ENCODE results near the gene REC8.
A peak's percentile ranks its signal among the peaks of the same experiment; 100 is the strongest.

Gene REC8

GRCh38 chr14:24160499-24160849, 11.4 kb upstream of the REC8 start:
- DNase-seq, result no peak
- Histone ChIP-seq H3K9me3 (no peaks in the 10 kb centered on the region), H3K27me3 (no peaks in the 10 kb centered on the region), H3K4me3 (ENCODE audit: low read depth, low read length) (no peak overlapping the region), H3K36me3 (peaks cover 26% of the 10 kb centered on the region), H3K4me1 (peaks cover 8% of the 10 kb centered on the region)
- no peak for TF ChIP-seq CTCF (IDR thresholded peaks at IDR 0.05; ENCODE audit: low read depth, low read length)

- Histone ChIP-seq H3K9me3 (no peaks in the 10 kb centered on the region), H3K27me3 (no peaks in the 10 kb centered on the region), H3K4me3 (ENCODE audit: low read depth, low read length) (peak within 1 kb of the TSS; percentile 65), H3K4me1 (peaks cover 8% of the 10 kb centered on the region), H3K36me3 (peaks cover 21% of the 10 kb centered on the region)
- peak; percentile 92 for TF ChIP-seq CTCF (IDR thresholded peaks at IDR 0.05; ENCODE audit: low read depth, low read length)
- DNase-seq, result peak; percentile 96
Observed at GRCh38 chr14:24160850-24161804, 10.8 kb upstream of the REC8 start, which contains the start of gene IRF9. IRF9 (plus strand) TSS chr14:24161265; CDS start chr14:24162145, 880 bp downstream.

- Histone ChIP-seq H3K4me3 (ENCODE audit: low read depth, low read length) (no peak overlapping the region), H3K27me3 (no peaks in the 10 kb centered on the region), H3K4me1 (peaks cover 8% of the 10 kb centered on the region), H3K9me3 (no peaks in the 10 kb centered on the region), H3K36me3 (peaks cover 12% of the 10 kb centered on the region)
- TF ChIP-seq CTCF (IDR thresholded peaks at IDR 0.05; ENCODE audit: low read depth, low read length), result no peak
- DNase-seq, result no peak
Observed at GRCh38 chr14:24162093-24162492, 9.8 kb upstream of the REC8 start.

GRCh38 chr14:24164518-24164991, 7.3 kb upstream of the REC8 start:
- no peak for DNase-seq
- H3K27me3 ChIP-seq, result no peaks in the 10 kb centered on the region
- no peak overlapping the region for H3K4me3 ChIP-seq (ENCODE audit: low read depth, low read length)
- no peaks in the 10 kb centered on the region for H3K9me3 ChIP-seq
- TF ChIP-seq CTCF (IDR thresholded peaks at IDR 0.05; ENCODE audit: low read depth, low read length), result no peak
- peaks cover 8% of the 10 kb centered on the region for H3K4me1 ChIP-seq
- 0 out of 2 replicates have a peak, but pooled peaks cover 2% of the 10 kb centered on the region for H3K36me3 ChIP-seq

DNA sequence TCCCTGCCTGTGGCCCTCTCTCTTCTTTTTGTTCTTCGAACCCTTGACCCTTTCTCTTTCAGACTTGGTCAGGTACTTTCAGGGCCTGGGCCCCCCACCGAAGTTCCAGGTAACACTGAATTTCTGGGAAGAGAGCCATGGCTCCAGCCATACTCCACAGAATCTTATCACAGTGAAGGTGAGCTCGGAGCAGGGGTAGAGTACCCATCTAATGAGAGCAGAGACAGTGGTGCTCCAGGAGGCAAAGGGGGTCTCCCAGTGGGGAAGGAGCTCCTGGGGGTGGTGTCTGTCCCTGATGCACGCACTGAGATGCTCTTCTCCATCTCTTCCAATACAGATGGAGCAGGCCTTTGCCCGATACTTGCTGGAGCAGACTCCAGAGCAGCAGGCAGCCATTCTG, 6.1 kb upstream of the REC8 start:
- Histone ChIP-seq H3K36me3 (no peaks in the 10 kb centered on the region), H3K27me3 (no peaks in the 10 kb centered on the region), H3K4me1 (peaks cover 6% of the 10 kb centered on the region), H3K9me3 (no peaks in the 10 kb centered on the region), H3K4me3 (ENCODE audit: low read depth, low read length) (no peak overlapping the region)
- TF ChIP-seq CTCF (IDR thresholded peaks at IDR 0.05; ENCODE audit: low read depth, low read length), result no peak
- DNase-seq, result no peak
